ENCODE data around the gene PLS1. TPM values are rescaled to one million over a fixed set of nuclear protein-coding genes. Genes with fewer than 3 reads are reported as not detected.

The PLS1 gene
- total and polyA plus RNA-seq, 2 of the 8 experiments (the other 6 are each of a cell fraction or from before 2014, with no cell fraction given): 18.7 to 44.7 TPM

DNA sequence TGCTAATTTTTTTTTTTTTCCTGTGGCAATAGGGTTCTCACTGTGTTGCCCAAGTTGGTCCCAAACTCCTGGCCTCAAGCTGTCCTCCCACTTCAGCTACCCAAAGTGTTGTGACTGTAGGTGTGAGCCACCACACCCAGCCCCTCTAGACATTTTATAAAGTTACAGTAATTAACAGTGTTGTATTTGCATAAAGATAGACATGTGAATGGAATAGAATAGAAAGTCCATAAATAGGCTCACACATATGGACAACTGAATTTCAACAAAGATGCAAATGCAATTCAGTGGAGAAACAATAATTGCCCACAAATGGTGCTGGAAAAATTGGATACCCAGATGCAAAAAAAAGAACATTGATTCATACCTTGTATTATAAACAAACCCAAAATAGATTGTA lies 39.9 kb downstream of the PLS1 start:
- Histone ChIP-seq H3K36me3 (ENCODE audit: control insufficient read depth in 2 of 4, insufficient read depth in 4 of 4, low read length in 3 of 4) (no peaks in the 10 kb centered on the region), H3K56ac (replicated peaks; ENCODE audit: insufficient read length, low read depth, low read length) (no peak overlapping the region), H3K23me2 (ENCODE audit: low read depth, low read length) (no peaks in the 10 kb centered on the region), H4K91ac (replicated peaks; ENCODE audit: insufficient read length, low read length) (no peak overlapping the region), H3K4ac (replicated peaks; ENCODE audit: insufficient read length, low read depth, low read length) (no peak overlapping the region), H3K27ac (ENCODE audit: low read depth, low read length) (no peak overlapping the region), H3K18ac (ENCODE audit: extremely low read depth, low read length) (no peak overlapping the region), H3K4me3 (ENCODE audit: extremely low read depth in 1 of 4, insufficient read depth in 2 of 4, low read depth in 3 of 4, low read length in 4 of 4) (no peak overlapping the region), H2AFZ (ENCODE audit: low read length) (no peak overlapping the region), H3K9ac (replicated peaks in 1 of 4; ENCODE audit: extremely low read depth in 1 of 4, low read depth in 3 of 4, low read length in 3 of 4) (no peak overlapping the region), H3K14ac (ENCODE audit: insufficient read length) (no peak overlapping the region), H3K4me2 (ENCODE audit: insufficient read depth in 1 of 2, low read depth in 2 of 2, low read length in 2 of 2) (no peak overlapping the region), H4K20me1 (replicated peaks in 1 of 2; ENCODE audit: control insufficient read depth in 1 of 2, insufficient read depth in 2 of 2, low read length in 2 of 2) (no peaks in the 10 kb centered on the region), H2BK20ac (ENCODE audit: low read length) (no peak overlapping the region), H3K9me3 (ENCODE audit: insufficient read depth in 2 of 2, low read depth in 1 of 2, low read length in 1 of 2) (no peaks in the 10 kb centered on the region), H2BK15ac (ENCODE audit: low read length) (no peak overlapping the region), H3K79me1 (ENCODE audit: low read depth, low read length) (no peaks in the 10 kb centered on the region), H3K4me1 (replicated peaks in 1 of 4; ENCODE audit: control insufficient read depth in 3 of 4, insufficient read depth in 4 of 4, low read length in 3 of 4) (no peaks in the 10 kb centered on the region), H3K27me3 (replicated peaks in 1 of 4; ENCODE audit: control insufficient read depth in 3 of 4, extremely low read depth in 1 of 4, insufficient read depth in 3 of 4, low read length in 3 of 4) (no peaks in the 10 kb centered on the region), H2BK12ac (ENCODE audit: low read depth, low read length) (no peak overlapping the region), H3K79me2 (ENCODE audit: control insufficient read depth in 1 of 2, insufficient read depth in 2 of 2, low read length in 2 of 2) (no peaks in the 10 kb centered on the region), H4K5ac (ENCODE audit: insufficient read length, low read depth, low read length) (no peak overlapping the region), H3K23ac (ENCODE audit: insufficient read length) (no peak overlapping the region), H2AK5ac (ENCODE audit: low read depth, low read length) (no peak overlapping the region), H4K8ac (ENCODE audit: extremely low read depth, insufficient read depth, low read length) (no peak overlapping the region), H2BK120ac (replicated peaks; ENCODE audit: low read depth, low read length) (no peak overlapping the region), H2BK5ac (ENCODE audit: low read depth, low read length) (no peak overlapping the region)
- FAIRE-seq: no peak
- POLR2A ChIA-PET (ENCODE audit: partially characterized antibody): no interaction called here
- no peak for DNase-seq (ENCODE audit: low read depth in 1 of 2, low spot score in 2 of 2)
- CTCF ChIA-PET (ENCODE audit: partially characterized antibody): no interaction called here
- TF ChIP-seq BCL11A (IDR thresholded peaks at IDR 0.05; ENCODE audit: low read depth in 2 of 2, low read length in 2 of 2): no peak
- TF ChIP-seq EGR1 (IDR thresholded peaks at IDR 0.05; ENCODE audit: borderline replicate concordance, low read depth, low read length): no peak
- no peak for TF ChIP-seq GABPA (IDR thresholded peaks at IDR 0.05; ENCODE audit: borderline replicate concordance, insufficient read depth, low read length)
- TF ChIP-seq EP300 (IDR thresholded peaks at IDR 0.05; ENCODE audit: borderline replicate concordance in 1 of 2, low read depth in 2 of 2, low read length in 2 of 2): no peak
- TF ChIP-seq PHF8 (conservative IDR thresholded peaks at IDR 0.05; ENCODE audit: low read depth, low read length): no peak
- TF ChIP-seq ATF2 (IDR thresholded peaks at IDR 0.05; ENCODE audit: low read length): no peak
- no peak for TF ChIP-seq RXRA (IDR thresholded peaks at IDR 0.05; ENCODE audit: insufficient read depth, low read depth, low read length)
- TF ChIP-seq SRF (IDR thresholded peaks at IDR 0.05; ENCODE audit: low read depth, low read length): no peak
- TF ChIP-seq GTF2F1 (IDR thresholded peaks at IDR 0.05; ENCODE audit: borderline replicate concordance, low read depth, low read length): no peak
- no peak for TF ChIP-seq USF2 (IDR thresholded peaks at IDR 0.05; ENCODE audit: low read length)
- TF ChIP-seq RAD21 (IDR thresholded peaks at IDR 0.05 in 1 of 2, conservative IDR thresholded peaks at IDR 0.05 in 1 of 2; ENCODE audit: low read depth in 2 of 2, low read length in 2 of 2): no peak
- TF ChIP-seq RBBP5 (IDR thresholded peaks at IDR 0.05; ENCODE audit: borderline replicate concordance, low read depth, low read length): no peak
